WERI-Rb-1 (cell line): Measurements from ENCODE around the gene CDKN3.

Source experiments
- DNase-seq: peaks from one replicate; pipeline ENCODE4 v3.0.0-alpha.2; 2020
- H3K27ac ChIP-seq: fragments of 250-450 bp; sonication (Bioruptor Pico); 2 replicates; pipeline ENCODE4 v1.5.1; 2020; ENCODE audit warnings: mild to moderate bottlenecking, moderate library complexity
- H3K27me3 ChIP-seq: fragments of 250-450 bp; sonication (Bioruptor Pico); 2 replicates; pipeline ENCODE4 v1.5.1; 2021; ENCODE audit warnings: mild to moderate bottlenecking, low read depth, moderate library complexity; ENCODE audit not compliant: insufficient read depth, severe bottlenecking
- H3K36me3 ChIP-seq: fragments of 250-450 bp; sonication (Bioruptor Pico); 2 replicates; pipeline ENCODE4 v1.5.1; 2020; ENCODE audit warnings: mild to moderate bottlenecking, moderate library complexity
- H3K4me3 ChIP-seq: 2 replicates; pipeline ENCODE4 v1.5.1; 2011; ENCODE audit warnings: low read depth, mild to moderate bottlenecking, control low read depth, low read length
- H3K9me3 ChIP-seq: fragments of 250-450 bp; sonication (Bioruptor Pico); 2 replicates; pipeline ENCODE4 v1.5.1; 2021; ENCODE audit warnings: mild to moderate bottlenecking, moderate library complexity; ENCODE audit not compliant: severe bottlenecking
- TF ChIP-seq, protein P1 (sequence below): IDR thresholded peaks from 2 replicates; pipeline ENCODE4 v1.5.1; 2011; ENCODE audit warnings: low read depth, mild to moderate bottlenecking, control low read depth, inconsistent platforms, low read length

The CDKN3 gene

DNA sequence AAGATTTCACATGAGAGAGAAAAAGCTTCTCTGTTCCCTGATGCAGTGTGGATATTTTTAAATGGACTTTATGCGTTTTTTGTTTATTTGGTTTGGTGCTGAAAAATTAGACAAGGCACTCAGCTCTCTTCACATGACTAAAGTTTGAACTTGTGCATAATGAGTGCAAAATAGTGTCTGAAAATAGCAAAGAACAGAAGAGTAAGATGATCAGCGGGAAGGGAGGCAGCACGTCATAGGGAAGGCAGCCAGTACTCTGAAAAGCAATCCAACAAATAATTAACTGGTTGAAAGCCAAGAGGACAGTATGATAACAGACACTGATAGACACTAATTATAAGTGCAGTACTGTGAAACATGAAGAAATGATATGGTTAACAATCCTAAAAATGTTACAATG, 46.6 kb upstream of the CDKN3 start:
- H3K27ac ChIP-seq: no peak overlapping the region
- H3K4me3 ChIP-seq: no peak overlapping the region
- H3K27me3 ChIP-seq: no peaks in the 10 kb centered on the region
- no peaks in the 10 kb centered on the region for H3K36me3 ChIP-seq
- TF ChIP-seq, protein P1, sequence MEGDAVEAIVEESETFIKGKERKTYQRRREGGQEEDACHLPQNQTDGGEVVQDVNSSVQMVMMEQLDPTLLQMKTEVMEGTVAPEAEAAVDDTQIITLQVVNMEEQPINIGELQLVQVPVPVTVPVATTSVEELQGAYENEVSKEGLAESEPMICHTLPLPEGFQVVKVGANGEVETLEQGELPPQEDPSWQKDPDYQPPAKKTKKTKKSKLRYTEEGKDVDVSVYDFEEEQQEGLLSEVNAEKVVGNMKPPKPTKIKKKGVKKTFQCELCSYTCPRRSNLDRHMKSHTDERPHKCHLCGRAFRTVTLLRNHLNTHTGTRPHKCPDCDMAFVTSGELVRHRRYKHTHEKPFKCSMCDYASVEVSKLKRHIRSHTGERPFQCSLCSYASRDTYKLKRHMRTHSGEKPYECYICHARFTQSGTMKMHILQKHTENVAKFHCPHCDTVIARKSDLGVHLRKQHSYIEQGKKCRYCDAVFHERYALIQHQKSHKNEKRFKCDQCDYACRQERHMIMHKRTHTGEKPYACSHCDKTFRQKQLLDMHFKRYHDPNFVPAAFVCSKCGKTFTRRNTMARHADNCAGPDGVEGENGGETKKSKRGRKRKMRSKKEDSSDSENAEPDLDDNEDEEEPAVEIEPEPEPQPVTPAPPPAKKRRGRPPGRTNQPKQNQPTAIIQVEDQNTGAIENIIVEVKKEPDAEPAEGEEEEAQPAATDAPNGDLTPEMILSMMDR: no peak
- peaks cover 12% of the 10 kb centered on the region for H3K9me3 ChIP-seq
- DNase-seq: no peak

GRCh38 chr14:54353266-54353665, 43.5 kb upstream of the CDKN3 start:
- Histone ChIP-seq H3K36me3 (no peaks in the 10 kb centered on the region), H3K27me3 (peaks cover 2% of the 10 kb centered on the region), H3K27ac (no peak overlapping the region), H3K9me3 (peaks cover 12% of the 10 kb centered on the region), H3K4me3 (no peak overlapping the region)
- no peak for DNase-seq
- TF ChIP-seq, protein P1: no peak

- no peak overlapping the region for H3K27ac ChIP-seq
- H3K4me3 ChIP-seq: no peak overlapping the region
Measured at GRCh38 chr14:54353694-54354093, 43.1 kb upstream of the CDKN3 start.

GRCh38 chr14:54354096-54354495, 42.7 kb upstream of the CDKN3 start:
- peaks cover 12% of the 10 kb centered on the region for H3K9me3 ChIP-seq
- TF ChIP-seq, protein P1: no peak
- H3K27me3 ChIP-seq: peaks cover 2% of the 10 kb centered on the region
- DNase-seq: no peak
- H3K36me3 ChIP-seq: no peaks in the 10 kb centered on the region
- no peak overlapping the region for H3K27ac ChIP-seq
- H3K4me3 ChIP-seq: no peak overlapping the region

More at GRCh38 chr14:54353694-54354093, 43.1 kb upstream of the CDKN3 start:
- no peak for DNase-seq
- peaks cover 2% of the 10 kb centered on the region for H3K27me3 ChIP-seq
- TF ChIP-seq, protein P1: no peak
- no peaks in the 10 kb centered on the region for H3K36me3 ChIP-seq
- peaks cover 12% of the 10 kb centered on the region for H3K9me3 ChIP-seq

DNA sequence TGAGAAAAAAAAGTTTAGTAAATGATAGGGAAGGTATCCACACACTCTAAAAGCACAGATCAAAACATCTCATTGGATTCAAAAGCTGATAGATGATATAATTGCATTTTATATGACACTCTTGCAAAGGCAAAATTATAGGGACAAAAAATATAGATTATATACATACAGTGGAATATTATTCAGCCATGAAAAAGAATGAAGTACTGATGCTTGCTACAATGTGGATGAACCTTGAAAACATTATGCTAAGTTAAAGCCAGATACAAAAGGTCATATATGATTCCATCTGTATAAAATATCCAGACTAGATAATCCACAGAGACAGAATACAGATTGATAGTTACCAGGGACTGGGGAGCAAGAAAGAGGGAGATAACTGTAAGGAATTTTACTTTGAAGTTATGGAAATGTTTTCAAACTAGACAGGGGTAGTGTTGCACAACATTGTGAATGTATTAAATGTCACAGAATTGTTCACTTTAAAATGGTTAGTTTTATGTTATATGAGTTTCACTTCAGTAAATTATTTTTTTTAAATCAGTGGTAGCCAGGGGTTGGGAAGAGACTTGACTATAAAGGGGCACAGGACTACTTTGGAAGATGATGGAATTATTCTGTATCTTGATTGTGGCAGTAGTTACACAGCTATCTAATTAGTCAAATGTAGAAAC, 41.7 kb upstream of the CDKN3 start:
- H3K27ac ChIP-seq: no peak overlapping the region
- TF ChIP-seq, protein P1: no peak
- no peak overlapping the region for H3K4me3 ChIP-seq
- H3K36me3 ChIP-seq: no peaks in the 10 kb centered on the region
- no peak for DNase-seq
- H3K9me3 ChIP-seq: peaks cover 12% of the 10 kb centered on the region
- H3K27me3 ChIP-seq: peaks cover 2% of the 10 kb centered on the region

DNA sequence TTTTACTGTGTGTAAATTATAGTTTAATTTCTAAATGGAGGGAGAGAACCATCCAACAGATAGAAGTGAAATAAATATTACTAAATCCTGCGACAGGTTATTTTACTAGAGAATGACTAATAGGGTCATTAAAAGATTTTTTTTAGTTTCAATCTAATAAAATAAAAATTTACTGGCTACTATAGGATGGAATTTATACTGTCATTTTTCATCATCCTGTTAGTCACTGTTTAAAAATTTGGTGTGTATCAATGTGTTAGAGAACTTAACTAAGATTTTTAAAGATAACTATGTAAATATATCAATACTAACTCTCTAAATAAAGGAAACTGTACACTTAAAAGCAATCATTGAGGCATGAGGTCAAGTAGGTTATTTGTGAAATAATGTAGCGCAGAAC, 41.1 kb upstream of the CDKN3 start:
- Histone ChIP-seq H3K27me3 (peaks cover 2% of the 10 kb centered on the region), H3K36me3 (no peaks in the 10 kb centered on the region), H3K4me3 (no peak overlapping the region), H3K27ac (no peak overlapping the region), H3K9me3 (peaks cover 12% of the 10 kb centered on the region)
- TF ChIP-seq, protein P1: no peak
- DNase-seq: no peak
